ENCODE data around the gene CPSF3.
A peak's percentile ranks its signal among the peaks of the same experiment; 100 is the strongest.

DNA sequence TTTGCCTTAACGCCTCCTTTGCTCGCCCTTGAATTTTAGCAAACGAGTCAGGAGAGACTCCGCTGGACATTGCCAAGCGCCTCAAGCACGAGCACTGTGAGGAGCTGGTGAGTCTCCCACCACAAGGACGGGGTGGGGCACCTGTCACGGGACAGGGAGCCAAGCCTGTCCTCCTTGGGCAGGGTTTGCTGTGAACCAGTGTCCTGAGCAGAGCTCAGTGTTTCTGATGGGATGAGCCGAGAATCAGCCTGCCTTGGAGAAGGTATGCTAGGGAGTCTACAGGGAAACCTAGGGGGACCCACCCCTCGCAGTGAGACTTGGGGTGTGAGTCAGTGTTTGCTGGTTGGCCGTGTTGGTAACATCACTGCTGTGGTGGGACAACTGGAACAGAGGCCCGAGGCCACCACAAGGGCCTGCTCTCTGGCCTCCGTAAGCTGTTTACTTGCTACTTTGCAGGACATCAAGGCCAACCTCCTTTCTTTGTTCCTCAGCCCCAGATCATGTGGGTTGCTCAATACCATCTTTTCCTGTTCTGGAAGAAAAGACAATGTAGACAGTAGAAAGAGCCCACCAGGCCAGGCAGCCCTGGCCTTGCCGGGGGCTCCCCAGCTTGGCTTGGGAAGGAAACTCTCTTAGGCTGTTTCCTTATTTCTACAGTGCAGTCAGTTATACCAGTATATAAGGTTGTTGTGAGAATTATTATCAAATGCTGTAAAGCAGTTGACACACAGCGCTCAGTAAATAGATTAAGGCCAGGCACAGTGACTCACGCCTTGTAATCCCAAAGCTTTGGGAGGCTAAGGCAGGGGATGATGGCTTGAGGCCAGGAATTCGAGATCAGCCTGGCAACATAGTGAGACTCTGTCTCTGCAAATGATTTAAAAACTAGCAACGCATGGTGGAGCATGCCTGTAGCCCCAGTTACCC lies 42.5 kb upstream of the CPSF3 start:
- TF ChIP-seq POLR2AphosphoS5 (IDR thresholded peaks at IDR 0.05) (peak in 1 of 3 donors; percentile 6), POLR2A (IDR thresholded peaks at IDR 0.05) (peak in 1 of 2 donors; percentile 5), EP300 (IDR thresholded peaks at IDR 0.05) (no peak)
- TF ChIP-seq, protein P1, sequence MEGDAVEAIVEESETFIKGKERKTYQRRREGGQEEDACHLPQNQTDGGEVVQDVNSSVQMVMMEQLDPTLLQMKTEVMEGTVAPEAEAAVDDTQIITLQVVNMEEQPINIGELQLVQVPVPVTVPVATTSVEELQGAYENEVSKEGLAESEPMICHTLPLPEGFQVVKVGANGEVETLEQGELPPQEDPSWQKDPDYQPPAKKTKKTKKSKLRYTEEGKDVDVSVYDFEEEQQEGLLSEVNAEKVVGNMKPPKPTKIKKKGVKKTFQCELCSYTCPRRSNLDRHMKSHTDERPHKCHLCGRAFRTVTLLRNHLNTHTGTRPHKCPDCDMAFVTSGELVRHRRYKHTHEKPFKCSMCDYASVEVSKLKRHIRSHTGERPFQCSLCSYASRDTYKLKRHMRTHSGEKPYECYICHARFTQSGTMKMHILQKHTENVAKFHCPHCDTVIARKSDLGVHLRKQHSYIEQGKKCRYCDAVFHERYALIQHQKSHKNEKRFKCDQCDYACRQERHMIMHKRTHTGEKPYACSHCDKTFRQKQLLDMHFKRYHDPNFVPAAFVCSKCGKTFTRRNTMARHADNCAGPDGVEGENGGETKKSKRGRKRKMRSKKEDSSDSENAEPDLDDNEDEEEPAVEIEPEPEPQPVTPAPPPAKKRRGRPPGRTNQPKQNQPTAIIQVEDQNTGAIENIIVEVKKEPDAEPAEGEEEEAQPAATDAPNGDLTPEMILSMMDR (IDR thresholded peaks at IDR 0.05), result no peak

Measured in suprapubic skin (tissue), 4 donors.